Measurements from ENCODE around the gene PXT1.

The PXT1 gene

DNA sequence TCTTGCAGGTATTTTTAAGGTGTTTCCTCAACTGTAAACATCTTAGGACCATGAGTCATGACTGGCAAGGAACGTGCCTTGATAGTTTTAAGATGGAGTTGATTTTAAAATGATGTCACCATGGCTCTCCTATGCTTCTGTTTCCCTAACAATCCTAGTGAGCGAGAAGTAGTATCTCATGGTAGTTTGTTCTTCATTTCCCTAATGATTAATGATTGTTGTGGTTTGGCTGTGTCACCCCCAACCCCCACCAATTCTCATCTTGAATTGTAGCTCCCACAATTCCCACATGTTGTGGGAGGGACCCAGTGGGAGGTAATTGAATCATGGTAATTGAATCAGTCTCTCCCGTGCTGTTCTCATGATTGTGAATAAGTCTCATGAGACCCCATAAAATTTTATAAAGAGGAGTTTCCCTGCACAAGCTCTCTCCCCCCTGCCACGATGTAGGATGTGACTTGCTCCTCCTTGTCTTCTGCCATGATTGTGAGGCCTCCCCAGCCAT, 89.2 kb downstream of the PXT1 start:
- DNase-seq (ENCODE audit: insufficient read length, low spot score) = no peak
- TF ChIP-seq, protein P1, sequence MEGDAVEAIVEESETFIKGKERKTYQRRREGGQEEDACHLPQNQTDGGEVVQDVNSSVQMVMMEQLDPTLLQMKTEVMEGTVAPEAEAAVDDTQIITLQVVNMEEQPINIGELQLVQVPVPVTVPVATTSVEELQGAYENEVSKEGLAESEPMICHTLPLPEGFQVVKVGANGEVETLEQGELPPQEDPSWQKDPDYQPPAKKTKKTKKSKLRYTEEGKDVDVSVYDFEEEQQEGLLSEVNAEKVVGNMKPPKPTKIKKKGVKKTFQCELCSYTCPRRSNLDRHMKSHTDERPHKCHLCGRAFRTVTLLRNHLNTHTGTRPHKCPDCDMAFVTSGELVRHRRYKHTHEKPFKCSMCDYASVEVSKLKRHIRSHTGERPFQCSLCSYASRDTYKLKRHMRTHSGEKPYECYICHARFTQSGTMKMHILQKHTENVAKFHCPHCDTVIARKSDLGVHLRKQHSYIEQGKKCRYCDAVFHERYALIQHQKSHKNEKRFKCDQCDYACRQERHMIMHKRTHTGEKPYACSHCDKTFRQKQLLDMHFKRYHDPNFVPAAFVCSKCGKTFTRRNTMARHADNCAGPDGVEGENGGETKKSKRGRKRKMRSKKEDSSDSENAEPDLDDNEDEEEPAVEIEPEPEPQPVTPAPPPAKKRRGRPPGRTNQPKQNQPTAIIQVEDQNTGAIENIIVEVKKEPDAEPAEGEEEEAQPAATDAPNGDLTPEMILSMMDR (IDR thresholded peaks at IDR 0.05; ENCODE audit: insufficient read depth, missing control alignments) = no peak
- FAIRE-seq = no peak

GRCh38 chr6:36352477-36353157, 90.0 kb downstream of the PXT1 start:
- no peak for FAIRE-seq

GRCh38 chr6:36350681-36351571, 91.7 kb downstream of the PXT1 start:
- FAIRE-seq = no peak
- TF ChIP-seq, protein P1 (IDR thresholded peaks at IDR 0.05; ENCODE audit: insufficient read depth, missing control alignments) = no peak
- no peak for DNase-seq (ENCODE audit: insufficient read length, low spot score)

More at GRCh38 chr6:36352477-36353157, 90.0 kb downstream of the PXT1 start:
- no peak for DNase-seq (ENCODE audit: insufficient read length, low spot score)
- TF ChIP-seq, protein P1 (IDR thresholded peaks at IDR 0.05; ENCODE audit: insufficient read depth, missing control alignments) = no peak

GRCh38 chr6:36350082-36350481, 92.6 kb downstream of the PXT1 start:
- TF ChIP-seq, protein P1 (IDR thresholded peaks at IDR 0.05; ENCODE audit: insufficient read depth, missing control alignments) = no peak

DNA sequence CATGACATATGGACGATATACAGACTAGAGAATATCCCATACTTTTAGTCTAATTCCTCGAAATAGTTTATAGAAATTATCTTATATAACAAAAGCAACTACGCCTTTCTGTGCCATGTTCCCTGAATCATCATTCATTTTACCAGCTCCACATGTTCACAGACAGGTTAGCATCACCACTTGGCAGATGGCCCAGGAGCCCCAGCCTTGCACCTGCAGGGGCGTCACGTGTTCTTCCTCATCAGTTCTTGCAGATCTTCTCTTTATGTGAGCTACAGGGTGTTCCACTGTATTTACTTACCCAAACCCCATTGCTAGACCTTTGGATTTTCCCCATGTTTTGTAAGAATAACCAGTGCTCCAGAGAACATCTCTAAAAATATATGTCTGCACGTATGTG, 93.4 kb downstream of the PXT1 start:
- TF ChIP-seq, protein P1 (IDR thresholded peaks at IDR 0.05; ENCODE audit: insufficient read depth, missing control alignments) = no peak
- DNase-seq (ENCODE audit: insufficient read length, low spot score) (no peak), FAIRE-seq (no peak)

More at GRCh38 chr6:36350082-36350481, 92.6 kb downstream of the PXT1 start:
- no peak for DNase-seq (ENCODE audit: insufficient read length, low spot score)
- FAIRE-seq = no peak

DNA sequence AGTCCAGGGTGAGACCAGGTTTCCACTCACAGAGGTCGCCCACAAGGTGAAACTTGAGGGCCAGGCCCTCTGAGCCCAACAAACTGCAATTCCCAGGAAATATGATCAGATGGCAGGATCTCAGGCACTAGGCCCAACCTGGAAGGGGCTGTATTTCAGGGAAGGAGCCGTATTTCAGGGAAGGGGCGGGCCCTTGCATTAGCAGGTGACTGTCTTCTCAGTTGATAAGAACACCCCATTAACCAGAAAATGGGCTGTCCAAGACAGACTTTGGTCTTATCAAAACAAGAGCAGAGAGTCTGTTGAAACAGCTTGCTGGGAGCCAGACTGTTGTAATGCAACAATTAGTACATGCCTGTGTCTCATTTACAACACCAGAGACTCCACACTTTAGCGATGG, 95.0 kb downstream of the PXT1 start:
- no peak for DNase-seq (ENCODE audit: insufficient read length, low spot score)
- TF ChIP-seq, protein P1 (IDR thresholded peaks at IDR 0.05; ENCODE audit: insufficient read depth, missing control alignments) = no peak
- no peak for FAIRE-seq
